HG02970 (cell line): ENCODE data around the gene CHRND.
"Not testable (repeated sequence)": the region's sequence is repeated elsewhere in the genome, so short reads cannot be mapped to it uniquely, and the experiment has no call there.

ENCODE experiments used
- ATAC-seq: cut with Tn5 transposase; IDR thresholded peaks from one replicate; pipeline ENCODE4 v1.9.1; 2021; ENCODE audit warnings: mild to moderate bottlenecking, moderate library complexity, moderate number of reproducible peaks; ENCODE audit not compliant: unreplicated experiment, low FRiP score

CHRND gene

GRCh38 chr2:232569541-232569940 is 43.6 kb downstream of the CHRND start:
- no peak for ATAC-seq

GRCh38 chr2:232570481-232570880 is 44.5 kb downstream of the CHRND start:
- ATAC-seq: not testable (repeated sequence)

DNA sequence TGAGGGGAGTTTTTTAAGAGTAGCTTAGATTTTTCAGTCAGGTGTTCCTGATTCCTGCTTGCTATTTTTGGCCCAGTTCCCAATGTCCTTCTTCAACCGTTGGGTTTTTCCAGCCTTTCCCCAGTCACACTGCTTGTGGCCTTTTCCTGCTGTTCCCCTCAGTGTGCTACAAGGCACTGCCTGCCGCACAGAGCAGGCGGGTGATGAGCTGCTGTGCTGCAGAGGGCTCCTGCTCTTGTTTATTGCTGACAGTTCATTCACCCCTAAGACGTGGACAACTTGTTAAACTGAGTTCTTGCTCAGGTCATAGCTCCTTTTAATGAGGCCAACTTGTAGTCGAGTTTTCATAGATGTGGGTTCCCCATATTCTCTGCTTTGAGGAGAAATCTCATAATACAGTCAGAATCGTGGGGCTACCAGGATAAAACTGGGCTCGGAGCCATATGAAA is 45.1 kb downstream of the CHRND start:
- no peak for ATAC-seq

DNA sequence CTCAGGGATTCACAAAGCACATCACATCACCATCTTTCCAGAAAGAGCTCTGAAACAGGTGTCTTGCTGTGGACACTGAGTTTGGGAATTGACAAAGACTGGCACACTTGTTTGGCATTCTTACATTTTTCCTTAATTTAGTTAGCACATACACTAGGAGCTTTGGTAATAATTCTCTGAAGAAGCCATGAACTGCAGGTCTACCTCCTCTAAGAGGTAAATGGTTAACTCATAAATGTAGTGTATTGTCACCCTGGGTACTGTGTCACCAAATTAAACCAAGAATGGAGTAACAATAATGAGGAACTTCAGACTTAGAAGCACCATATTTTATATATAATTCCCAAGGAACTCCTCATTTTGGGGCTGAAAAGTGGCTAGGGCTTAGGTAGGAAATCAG is 47.1 kb downstream of the CHRND start:
- ATAC-seq: no peak

GRCh38 chr2:232573771-232574435 is 47.9 kb downstream of the CHRND start:
- ATAC-seq: no peak

- ATAC-seq: no peak
Observed at GRCh38 chr2:232574674-232575403, 48.9 kb downstream of the CHRND start.

DNA sequence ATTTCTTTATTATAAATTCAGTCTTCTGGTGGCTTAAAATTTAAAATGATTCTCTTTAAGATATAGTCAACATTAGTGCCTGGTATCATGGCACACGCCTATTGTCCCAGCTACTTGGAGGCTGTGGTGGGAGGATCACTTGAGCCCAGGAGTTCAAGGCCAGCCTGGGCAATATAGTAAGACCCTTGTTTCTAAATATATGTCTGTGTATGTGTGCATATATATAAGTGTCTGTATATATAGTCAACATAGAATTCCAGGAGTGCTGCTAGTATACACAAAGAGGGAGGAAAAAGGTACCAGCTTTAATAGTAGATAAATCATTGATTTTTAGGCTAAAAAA is 49.4 kb downstream of the CHRND start:
- ATAC-seq: no peak

GRCh38 chr2:232576995-232577394 is 51.0 kb downstream of the CHRND start:
- ATAC-seq: no peak

DNA sequence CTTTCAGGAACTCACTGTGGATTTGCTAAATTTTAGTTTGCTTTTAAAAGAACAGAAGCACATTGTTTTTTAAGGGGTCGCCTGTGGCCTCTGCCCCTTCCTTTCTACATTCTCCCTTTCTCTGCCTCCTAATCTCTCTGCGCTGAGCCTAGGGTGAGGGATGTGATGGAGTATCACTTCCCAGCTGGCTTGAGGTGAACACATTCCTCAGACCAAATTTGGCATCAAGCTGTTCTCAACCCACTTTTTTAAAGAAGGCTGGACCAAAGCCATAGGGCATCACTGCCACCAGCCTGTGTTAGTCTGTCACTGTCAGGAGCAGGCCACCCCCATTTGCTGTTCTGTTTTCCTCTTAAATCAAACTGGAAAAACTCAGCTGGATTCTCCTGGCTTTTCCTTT is 51.9 kb downstream of the CHRND start:
- no peak for ATAC-seq

- ATAC-seq: no peak
Observed at GRCh38 chr2:232578626-232579025, 52.7 kb downstream of the CHRND start.

DNA sequence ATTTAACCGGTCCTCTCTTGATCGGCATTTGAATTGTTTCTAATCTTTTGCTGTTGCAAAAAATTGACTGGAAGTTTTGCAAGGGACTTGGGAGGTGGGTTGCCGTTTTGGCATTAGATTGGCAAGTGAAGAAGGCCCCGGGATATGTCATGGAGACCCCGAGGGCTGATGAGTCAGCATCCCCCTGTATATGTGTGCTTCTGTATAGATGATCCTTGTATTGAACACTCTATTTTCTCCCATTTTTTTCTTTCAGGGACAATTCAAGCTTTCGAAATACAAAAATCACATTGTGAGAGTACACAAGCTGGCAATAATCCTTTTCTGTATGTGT is 54.7 kb downstream of the CHRND start:
- no peak for ATAC-seq

DNA sequence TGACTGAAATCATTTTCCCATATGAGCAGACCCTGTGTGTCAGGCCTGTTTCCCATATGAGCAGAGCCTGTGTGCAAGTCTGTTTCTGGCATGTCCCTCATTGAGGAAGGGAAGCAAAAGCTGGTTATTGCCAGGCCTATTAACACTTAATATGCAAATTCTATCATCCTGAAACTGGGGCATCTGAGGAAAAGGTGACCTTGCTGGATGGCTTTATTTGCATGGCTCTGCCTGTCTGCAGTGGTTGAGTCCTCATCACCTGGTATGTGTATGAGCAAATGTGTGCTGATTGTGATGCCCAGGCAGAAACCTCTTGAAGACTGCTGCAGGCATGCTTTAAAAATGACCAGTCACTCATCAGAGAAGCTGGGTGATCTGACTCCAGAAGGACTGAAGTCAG is 55.8 kb downstream of the CHRND start:
- no peak for ATAC-seq

DNA sequence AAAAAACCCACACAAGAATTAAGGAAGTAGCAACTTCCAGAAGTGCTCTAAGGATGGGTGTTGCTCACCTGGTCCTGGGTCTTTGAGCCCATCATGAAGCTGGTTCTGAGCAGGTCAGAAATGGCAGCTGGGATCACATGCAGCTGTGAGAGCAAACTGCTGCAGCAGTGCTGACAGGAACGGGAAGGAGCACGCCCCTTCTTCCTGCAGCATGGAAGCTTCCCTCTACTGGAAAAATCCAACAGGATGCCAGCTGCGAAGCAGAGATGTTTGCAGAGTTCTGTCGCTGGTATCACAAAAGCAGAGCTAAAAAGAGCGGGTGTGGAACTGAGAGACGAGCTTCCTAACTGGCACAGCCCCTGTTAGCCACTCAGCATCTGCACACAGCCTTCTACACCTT is 58.3 kb downstream of the CHRND start:
- no peak for ATAC-seq
